Large intestine (tissue), 3 donors: ENCODE measurements around the gene CDON. TPM values are rescaled to one million over a fixed set of nuclear protein-coding genes. Genes with fewer than 3 reads are reported as not detected.
A peak's percentile ranks its signal among the peaks of the same experiment; 100 is the strongest.
"Not testable (repeated sequence)": the region's sequence is repeated elsewhere in the genome, so short reads cannot be mapped to it uniquely, and the experiment has no call there.

Experiments
- DNase-seq, 2 donors: peaks; one replicate each; pipeline versions ENCODE4 v3.0.0 to v3.0.0-alpha.2; 2013
- H3K27ac ChIP-seq: one replicate; pipeline ENCODE4 v1.5.1; 2013; ENCODE audit warnings: low read length
- H3K27me3 ChIP-seq: 2 replicates; pipeline ENCODE4 v1.6.1; 2013; ENCODE audit warnings: low read length; ENCODE audit not compliant: control insufficient read depth, insufficient read depth
- H3K36me3 ChIP-seq: 2 replicates; pipeline ENCODE4 v1.6.1; 2013; ENCODE audit warnings: low read length; ENCODE audit not compliant: control insufficient read depth, insufficient read depth
- H3K4me1 ChIP-seq: one replicate; pipeline ENCODE4 v1.6.1; 2013; ENCODE audit warnings: low read length; ENCODE audit not compliant: control insufficient read depth, insufficient read depth
- H3K4me3 ChIP-seq: one replicate; pipeline ENCODE4 v1.5.1; 2013; ENCODE audit warnings: low read length
- H3K9me3 ChIP-seq: one replicate; pipeline ENCODE4 v1.6.1; 2013; ENCODE audit warnings: mild to moderate bottlenecking, low read depth, low read length, moderate library complexity; ENCODE audit not compliant: control insufficient read depth
- WGBS: methylation state at CpG from one replicate; pipeline ENCODE4 v1.1.5; 2013; ENCODE audit warnings: low lambda C conversion rate; ENCODE audit not compliant: insufficient coverage; 5-methylcytosine and 5-hydroxymethylcytosine counted together
- polyA plus RNA-seq: library from polyadenylated mRNA; unstranded; fragments of 120-200 nt; gene quantifications from one replicate; pipeline ENCODE4 v1.2.1, GENCODE V29; 2013

The CDON gene
- polyA plus RNA-seq, 1 donor = 22.8 TPM

GRCh38 chr11:126048197-126048596, 14.5 kb downstream of the CDON start:
- H3K27ac ChIP-seq = no peak overlapping the region
- H3K27me3 ChIP-seq = no peaks in the 10 kb centered on the region
- no peaks in the 10 kb centered on the region for H3K4me1 ChIP-seq
- H3K4me3 ChIP-seq = no peak overlapping the region
- WGBS = no CpG with 5 or more reads among the region's 5 CpGs
- H3K9me3 ChIP-seq = no peaks in the 10 kb centered on the region
- no peak for DNase-seq
- peaks cover 3% of the 10 kb centered on the region for H3K36me3 ChIP-seq

- no peaks in the 10 kb centered on the region for H3K27me3 ChIP-seq
- H3K9me3 ChIP-seq = no peaks in the 10 kb centered on the region
- H3K36me3 ChIP-seq = peaks cover 6% of the 10 kb centered on the region
- DNase-seq = no peak
- no peak overlapping the region for H3K4me3 ChIP-seq
- no peak overlapping the region for H3K27ac ChIP-seq
- 83% methylated on average over 1 of the region's 5 CpGs for WGBS
- H3K4me1 ChIP-seq = no peaks in the 10 kb centered on the region
Observed at GRCh38 chr11:126046570-126047195, 16.0 kb downstream of the CDON start.

DNA sequence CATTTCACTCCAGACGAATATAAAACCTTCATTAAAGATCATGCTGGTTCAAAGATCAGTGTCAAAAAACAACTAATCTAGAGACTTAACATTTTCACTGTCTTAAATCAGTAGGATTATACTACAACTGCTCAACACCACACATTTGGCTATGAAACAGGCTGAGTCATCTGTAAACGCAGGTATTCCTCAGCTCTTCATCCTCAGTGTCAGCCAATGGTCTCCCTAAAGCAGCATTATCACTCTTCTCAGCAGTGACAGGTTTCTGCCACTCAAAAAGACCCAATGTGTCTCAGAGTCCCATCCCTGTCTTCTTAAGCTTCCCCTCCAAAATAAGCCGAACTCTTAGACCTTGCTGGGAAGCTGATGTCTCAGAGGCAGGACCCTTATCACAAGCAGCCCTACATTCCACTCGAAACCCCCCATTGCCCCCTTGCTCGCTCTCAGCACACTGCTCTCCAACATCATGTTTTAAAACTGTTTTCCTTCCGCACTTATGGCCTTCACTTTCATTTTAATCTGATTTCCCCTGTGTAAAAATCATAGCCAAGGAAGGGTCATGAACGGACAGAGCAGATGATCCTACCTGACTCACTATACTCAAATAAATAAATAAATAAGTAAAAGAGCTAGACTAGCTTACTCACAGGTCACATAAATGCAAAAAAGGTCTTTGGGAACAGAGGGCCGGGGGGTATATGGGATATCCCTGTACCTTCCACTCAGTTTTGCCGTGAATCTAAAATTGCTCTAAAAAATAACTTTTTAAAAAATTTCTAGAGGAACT, 23.0 kb downstream of the CDON start:
- H3K36me3 ChIP-seq = peaks cover 6% of the 10 kb centered on the region
- H3K27ac ChIP-seq = no peak overlapping the region
- H3K4me3 ChIP-seq = no peak overlapping the region
- H3K4me1 ChIP-seq = no peaks in the 10 kb centered on the region
- WGBS = 95% methylated on average over 3 of the region's 9 CpGs
- H3K9me3 ChIP-seq = no peaks in the 10 kb centered on the region
- H3K27me3 ChIP-seq = no peaks in the 10 kb centered on the region
- no peak for DNase-seq

GRCh38 chr11:126035718-126036117, 26.9 kb downstream of the CDON start:
- Histone ChIP-seq H3K36me3 (no peaks in the 10 kb centered on the region), H3K27me3 (no peaks in the 10 kb centered on the region), H3K27ac (no peak overlapping the region), H3K4me1 (no peaks in the 10 kb centered on the region), H3K4me3 (no peak overlapping the region), H3K9me3 (no peaks in the 10 kb centered on the region)
- no CpG with 5 or more reads among the region's 5 CpGs for WGBS
- no peak for DNase-seq

DNA sequence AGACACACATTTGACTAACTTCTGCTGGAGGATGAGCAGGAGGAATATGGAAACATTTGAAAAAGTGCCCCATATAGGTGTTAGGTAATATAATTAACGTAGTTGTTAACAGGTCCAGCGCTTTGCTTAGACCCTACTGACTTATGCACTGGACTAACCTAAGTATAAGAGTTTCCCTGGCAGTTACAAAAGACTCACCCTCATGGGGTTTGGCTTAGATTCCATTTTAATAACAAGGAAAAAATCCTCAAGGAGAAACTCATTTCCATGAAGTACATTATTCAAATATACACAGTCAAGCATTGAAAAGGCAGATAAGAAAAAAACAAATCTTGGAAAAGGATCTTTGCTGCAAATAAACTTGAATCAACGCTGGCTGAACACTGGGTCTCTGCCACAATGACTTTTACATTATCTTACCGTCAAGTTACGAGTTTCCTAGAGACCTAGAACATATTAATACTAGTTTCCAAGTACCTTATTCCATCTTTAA, 27.7 kb downstream of the CDON start:
- DNase-seq = no peak

DNA sequence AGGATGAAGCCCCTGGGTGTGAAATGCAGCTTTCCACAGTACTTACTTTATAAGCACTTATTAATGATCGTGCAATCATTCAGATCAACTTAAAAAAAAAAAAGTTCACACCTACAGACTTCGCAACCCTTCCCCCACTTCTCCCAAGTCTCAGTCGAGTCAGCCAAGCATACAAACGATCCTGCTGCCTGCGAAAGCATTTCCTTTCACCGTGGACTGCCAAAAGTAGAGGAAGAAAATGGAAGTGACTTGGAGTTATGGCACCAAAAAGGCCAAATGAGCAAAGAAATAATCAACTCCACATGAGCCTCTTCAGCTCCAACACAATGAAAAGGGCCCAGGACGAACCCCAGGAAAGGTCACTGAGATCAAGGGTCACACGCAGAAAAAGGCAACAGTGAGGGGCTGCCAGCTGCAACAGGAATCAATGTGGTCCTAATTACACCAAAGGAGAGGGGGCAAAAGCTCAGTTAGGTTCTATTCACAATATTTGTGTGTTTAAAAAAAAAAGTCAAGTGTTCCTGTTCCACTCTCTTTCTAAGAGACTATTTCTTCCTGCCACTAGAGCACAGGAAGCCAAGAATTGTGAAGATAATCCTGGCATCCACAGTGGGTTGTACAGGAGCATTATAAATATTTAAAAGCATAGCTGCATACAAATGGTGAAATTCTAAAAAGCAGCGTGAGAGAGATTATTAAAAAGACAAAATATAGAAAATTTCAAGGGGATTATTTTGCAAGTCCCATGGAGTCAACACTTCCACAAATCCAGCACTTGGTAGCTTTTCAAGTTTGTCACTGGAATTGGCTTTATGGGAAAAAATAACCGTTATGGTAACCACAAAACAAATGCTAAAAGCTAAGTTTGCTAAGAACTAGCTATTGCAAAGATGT, 28.4 kb downstream of the CDON start:
- 82% methylated on average over 3 of the region's 10 CpGs for WGBS
- no peak for DNase-seq
- Histone ChIP-seq H3K27me3 (no peaks in the 10 kb centered on the region), H3K27ac (no peak overlapping the region), H3K9me3 (no peaks in the 10 kb centered on the region), H3K4me3 (no peak overlapping the region), H3K4me1 (no peaks in the 10 kb centered on the region), H3K36me3 (no peaks in the 10 kb centered on the region)

More for the DNA sequence above, 27.7 kb downstream of the CDON start:
- no peaks in the 10 kb centered on the region for H3K9me3 ChIP-seq
- no peaks in the 10 kb centered on the region for H3K4me1 ChIP-seq
- H3K4me3 ChIP-seq = no peak overlapping the region
- 73% methylated on average over 3 of the region's 5 CpGs for WGBS
- no peaks in the 10 kb centered on the region for H3K27me3 ChIP-seq
- no peaks in the 10 kb centered on the region for H3K36me3 ChIP-seq
- H3K27ac ChIP-seq = no peak overlapping the region

DNA sequence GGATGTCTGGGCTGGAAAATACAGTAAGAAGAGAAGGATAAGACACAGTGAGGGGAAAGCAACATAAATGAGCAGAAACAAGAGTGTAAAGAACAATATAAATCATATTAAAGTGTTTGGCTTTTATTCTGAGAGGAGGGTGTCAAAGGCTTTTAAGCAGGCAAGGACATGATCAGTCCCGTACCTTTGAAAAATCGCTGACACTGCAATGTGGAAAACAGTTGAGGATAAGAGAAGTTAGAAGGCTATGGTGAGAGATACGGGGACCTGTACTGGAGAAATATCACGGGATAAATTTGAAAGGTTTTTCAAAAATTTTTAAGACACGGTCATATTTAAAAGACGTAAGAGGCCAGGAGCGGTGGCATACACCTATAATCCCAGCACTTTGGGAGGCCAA, 30.3 kb downstream of the CDON start:
- DNase-seq = no peak
- Histone ChIP-seq H3K27ac (no peak overlapping the region), H3K9me3 (no peaks in the 10 kb centered on the region), H3K4me3 (no peak overlapping the region), H3K27me3 (no peaks in the 10 kb centered on the region), H3K4me1 (no peaks in the 10 kb centered on the region), H3K36me3 (no peaks in the 10 kb centered on the region)
- WGBS = 100% methylated on average over 7 of the region's 7 CpGs

DNA sequence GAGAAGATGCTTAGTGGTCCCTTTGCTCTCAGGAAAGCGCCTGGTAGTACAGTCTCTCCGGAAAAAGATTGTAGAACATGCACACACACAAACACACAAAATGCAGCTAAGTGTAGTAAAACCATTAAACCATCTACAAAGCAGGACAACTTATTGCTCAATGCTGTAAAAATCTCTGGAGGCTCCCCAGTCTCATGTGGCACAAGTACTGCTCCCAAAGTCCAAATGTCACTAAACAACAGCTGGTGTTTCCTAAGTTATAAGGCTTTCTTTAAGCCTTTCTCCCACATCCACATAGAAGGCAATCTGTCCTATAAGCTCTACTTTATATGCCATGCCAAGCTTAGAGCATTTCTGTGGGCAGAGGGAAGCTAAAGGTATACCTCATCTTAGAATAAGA, 32.9 kb downstream of the CDON start:
- WGBS = no CpG with 5 or more reads among the region's 2 CpGs
- Histone ChIP-seq H3K27me3 (no peaks in the 10 kb centered on the region), H3K4me1 (no peaks in the 10 kb centered on the region), H3K4me3 (no peak overlapping the region), H3K36me3 (no peaks in the 10 kb centered on the region), H3K27ac (peak overlapping the region; percentile 29), H3K9me3 (no peaks in the 10 kb centered on the region)
- peak; percentile 62 to 84 for DNase-seq

DNA sequence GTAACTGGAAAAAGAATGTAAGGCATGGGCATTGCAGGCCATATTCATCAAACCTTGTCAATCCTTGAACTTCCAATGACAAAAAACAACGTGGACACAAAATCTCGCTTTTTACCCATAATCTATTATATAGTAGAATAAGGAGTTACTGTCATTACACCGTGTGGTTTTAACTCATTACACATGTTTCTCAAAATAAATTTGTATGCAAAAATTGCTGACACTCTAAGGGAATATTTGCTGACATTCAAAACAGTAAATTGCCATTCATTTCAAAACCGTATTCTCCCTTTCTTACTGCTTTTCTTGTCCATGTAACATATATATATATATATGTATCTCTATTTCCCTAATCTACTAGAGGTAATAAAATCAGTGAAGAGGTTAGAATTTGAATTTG, 33.4 kb downstream of the CDON start:
- 90% methylated on average over 2 of the region's 4 CpGs for WGBS

GRCh38 chr11:126028534-126028933, 34.1 kb downstream of the CDON start:
- DNase-seq, H3K4me3 ChIP-seq, H3K4me1 ChIP-seq, H3K9me3 ChIP-seq, H3K36me3 ChIP-seq, H3K27me3 ChIP-seq, H3K27ac ChIP-seq: not testable (repeated sequence)
- no CpG with 5 or more reads among the region's 3 CpGs for WGBS

More for the DNA sequence above, 33.4 kb downstream of the CDON start:
- no peaks in the 10 kb centered on the region for H3K4me1 ChIP-seq
- H3K4me3 ChIP-seq = no peak overlapping the region
- H3K36me3 ChIP-seq = no peaks in the 10 kb centered on the region
- no peaks in the 10 kb centered on the region for H3K27me3 ChIP-seq
- no peak for DNase-seq
- no peak overlapping the region for H3K27ac ChIP-seq
- no peaks in the 10 kb centered on the region for H3K9me3 ChIP-seq
